GM13977 (cell line): ENCODE data around the gene TRPM8.

Experiments used
- DNase-seq: peaks from one replicate; pipeline ENCODE4 v3.0.0; 2012; ENCODE audit warnings: low spot score
- CTCF ChIP-seq: IDR thresholded peaks from 2 replicates; pipeline ENCODE4 v1.5.1; 2012; ENCODE audit warnings: mild to moderate bottlenecking, control low read depth; ENCODE audit not compliant: insufficient read depth; ENCODE audit errors: extremely low read depth, missing control alignments
- in situ Hi-C: fragments of 300-500 bp; cut with MboI; formaldehyde crosslinking; loops from one replicate; pipeline ENCODE4 v1.12.0; 2022; ENCODE audit warnings: low sequenced_read_pairs, low pct_unique_long_range_greater_than_20kb, mixed read lengths, inconsistent platforms; ENCODE audit not compliant: unreplicated experiment

The TRPM8 gene

GRCh38 chr2:233993461-233993860 is 76.3 kb downstream of the TRPM8 start:
- in situ Hi-C loops, result loop anchor here (25.0 kb wide), 2 partner anchors 94 to 544 kb away; no protein-coding TSS in a partner anchor
- TF ChIP-seq CTCF, result no peak
- DNase-seq, result no peak

GRCh38 chr2:233994151-233994550 is 77.0 kb downstream of the TRPM8 start:
- no peak for TF ChIP-seq CTCF
- DNase-seq, result no peak
- in situ Hi-C loops, result loop anchor here (25.0 kb wide), 2 partner anchors 93 to 543 kb away; no protein-coding TSS in a partner anchor

GRCh38 chr2:233996000-233996399 is 78.8 kb downstream of the TRPM8 start:
- in situ Hi-C loops, result loop anchor here (25.0 kb wide), 2 partner anchors 91 to 541 kb away; no protein-coding TSS in a partner anchor
- no peak for TF ChIP-seq CTCF
- no peak for DNase-seq

GRCh38 chr2:233996461-233996860 is 79.3 kb downstream of the TRPM8 start:
- DNase-seq, result no peak
- in situ Hi-C loops, result loop anchor here (25.0 kb wide), 2 partner anchors 91 to 541 kb away; no protein-coding TSS in a partner anchor
- no peak for TF ChIP-seq CTCF

GRCh38 chr2:233997707-233998106 is 80.5 kb downstream of the TRPM8 start:
- in situ Hi-C loops, result loop anchor here (25.0 kb wide), 2 partner anchors 90 to 540 kb away; no protein-coding TSS in a partner anchor
- DNase-seq, result no peak
- TF ChIP-seq CTCF, result no peak

- in situ Hi-C loops, result loop anchor here (25.0 kb wide), 2 partner anchors 88 to 538 kb away; no protein-coding TSS in a partner anchor
- DNase-seq, result no peak
- TF ChIP-seq CTCF, result no peak
Measured at GRCh38 chr2:233999182-233999581, 82.0 kb downstream of the TRPM8 start.
